ENCODE results near the gene NR2C2.

NR2C2 gene

DNA sequence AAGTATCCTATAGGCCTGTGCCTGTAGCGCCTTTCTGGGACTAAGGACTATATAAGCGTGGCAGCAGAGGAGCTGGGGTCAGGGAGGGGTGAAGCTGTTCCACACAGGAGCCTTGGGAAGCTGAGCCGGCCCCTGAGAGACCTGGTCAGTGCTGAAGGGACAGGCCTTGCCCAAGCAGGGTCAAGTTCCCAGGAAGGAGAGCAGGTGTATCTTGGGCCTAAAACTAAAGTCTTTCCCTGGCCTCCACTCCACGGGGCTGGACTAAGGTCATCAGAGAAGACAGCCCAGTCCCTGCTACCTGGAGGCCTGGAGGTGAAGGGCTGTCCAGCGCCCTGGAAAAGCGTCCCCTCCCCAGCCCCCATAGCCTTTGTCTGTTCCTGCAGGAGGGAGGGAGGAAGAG lies 23.9 kb upstream of the NR2C2 start:
- peaks cover 3% of the 10 kb centered on the region for H3K4me1 ChIP-seq (ENCODE audit: control insufficient read depth, insufficient read depth, low read length)
- no peaks in the 10 kb centered on the region for H3K27me3 ChIP-seq (replicated peaks; ENCODE audit: control insufficient read depth, insufficient read depth, low read length)
- no peaks in the 10 kb centered on the region for H3K36me3 ChIP-seq (ENCODE audit: control insufficient read depth, insufficient read depth, low read length, severe bottlenecking)
- H3K9me3 ChIP-seq (ENCODE audit: control insufficient read depth, low read length) = no peaks in the 10 kb centered on the region
- no peak overlapping the region for H3K4me3 ChIP-seq (ENCODE audit: low read length)
- DNase-seq (ENCODE audit: low read depth) = no peak
- H3K9ac ChIP-seq (ENCODE audit: low read length) = no peak overlapping the region

GRCh38 chr3:14925729-14926591 lies 21.4 kb upstream of the NR2C2 start:
- H3K9ac ChIP-seq (ENCODE audit: low read length) = no peak overlapping the region
- H3K27me3 ChIP-seq (replicated peaks; ENCODE audit: control insufficient read depth, insufficient read depth, low read length) = no peaks in the 10 kb centered on the region
- H3K9me3 ChIP-seq (ENCODE audit: control insufficient read depth, low read length) = no peaks in the 10 kb centered on the region
- peaks cover 1% of the 10 kb centered on the region for H3K4me1 ChIP-seq (ENCODE audit: control insufficient read depth, insufficient read depth, low read length)
- no peak overlapping the region for H3K4me3 ChIP-seq (ENCODE audit: low read length)
- no peaks in the 10 kb centered on the region for H3K36me3 ChIP-seq (ENCODE audit: control insufficient read depth, insufficient read depth, low read length, severe bottlenecking)
- DNase-seq (ENCODE audit: low read depth) = peak; percentile 87

DNA sequence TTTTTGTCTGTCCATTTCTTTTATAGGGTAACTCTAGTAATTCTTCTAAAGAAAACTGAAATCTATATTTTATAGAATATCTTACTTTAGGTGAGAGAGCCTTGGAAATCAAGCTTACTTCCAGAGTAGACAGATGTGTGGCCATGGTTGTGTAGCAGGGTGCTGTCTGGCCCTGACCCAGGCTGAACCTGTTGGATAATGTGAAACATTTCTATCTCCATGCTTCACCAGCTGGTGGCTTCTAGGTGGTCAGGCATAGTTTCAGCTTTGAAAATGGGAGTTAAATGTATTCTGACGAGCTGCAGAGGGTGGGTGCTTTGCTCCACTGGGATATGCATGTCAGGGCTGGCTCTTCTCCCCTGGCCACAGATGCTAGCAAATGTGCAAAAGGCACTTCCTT lies 20.8 kb upstream of the NR2C2 start:
- no peak for DNase-seq (ENCODE audit: low read depth)
- Histone ChIP-seq H3K36me3 (ENCODE audit: control insufficient read depth, insufficient read depth, low read length, severe bottlenecking) (no peaks in the 10 kb centered on the region), H3K4me3 (ENCODE audit: low read length) (no peak overlapping the region), H3K27me3 (replicated peaks; ENCODE audit: control insufficient read depth, insufficient read depth, low read length) (no peaks in the 10 kb centered on the region), H3K9me3 (ENCODE audit: control insufficient read depth, low read length) (no peaks in the 10 kb centered on the region), H3K9ac (ENCODE audit: low read length) (no peak overlapping the region), H3K4me1 (ENCODE audit: control insufficient read depth, insufficient read depth, low read length) (peaks cover 1% of the 10 kb centered on the region)

DNA sequence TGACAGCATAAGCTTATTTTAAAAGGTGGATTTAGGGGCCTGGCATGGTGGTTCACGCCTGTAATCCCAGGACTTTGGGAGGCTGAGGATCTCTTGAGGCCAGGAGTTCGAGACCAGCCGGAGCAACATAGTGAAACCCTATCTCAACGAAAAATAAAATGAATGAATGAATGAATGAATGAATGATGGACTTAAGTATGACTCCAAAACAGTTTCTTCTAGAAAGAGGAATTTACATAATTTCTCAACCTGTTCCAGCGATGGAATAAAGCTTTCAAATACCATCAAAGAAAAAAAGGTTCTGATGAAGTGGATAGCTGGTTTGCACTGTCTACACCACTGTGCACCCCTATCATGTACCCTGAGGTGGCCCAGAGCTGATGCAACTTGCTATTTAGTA lies 20.1 kb upstream of the NR2C2 start:
- DNase-seq (ENCODE audit: low read depth) = no peak
- H3K27me3 ChIP-seq (replicated peaks; ENCODE audit: control insufficient read depth, insufficient read depth, low read length) = no peaks in the 10 kb centered on the region
- no peaks in the 10 kb centered on the region for H3K9me3 ChIP-seq (ENCODE audit: control insufficient read depth, low read length)
- H3K9ac ChIP-seq (ENCODE audit: low read length) = no peak overlapping the region
- H3K4me3 ChIP-seq (ENCODE audit: low read length) = no peak overlapping the region
- H3K4me1 ChIP-seq (ENCODE audit: control insufficient read depth, insufficient read depth, low read length) = peaks cover 3% of the 10 kb centered on the region
- no peaks in the 10 kb centered on the region for H3K36me3 ChIP-seq (ENCODE audit: control insufficient read depth, insufficient read depth, low read length, severe bottlenecking)

GRCh38 chr3:14929310-14930074 lies 17.9 kb upstream of the NR2C2 start:
- Histone ChIP-seq H3K27me3 (replicated peaks; ENCODE audit: control insufficient read depth, insufficient read depth, low read length) (no peaks in the 10 kb centered on the region), H3K4me1 (ENCODE audit: control insufficient read depth, insufficient read depth, low read length) (peaks cover 3% of the 10 kb centered on the region), H3K36me3 (ENCODE audit: control insufficient read depth, insufficient read depth, low read length, severe bottlenecking) (no peaks in the 10 kb centered on the region), H3K4me3 (ENCODE audit: low read length) (no peak overlapping the region), H3K9me3 (ENCODE audit: control insufficient read depth, low read length) (no peaks in the 10 kb centered on the region), H3K9ac (ENCODE audit: low read length) (no peak overlapping the region)
- no peak for DNase-seq (ENCODE audit: low read depth)

DNA sequence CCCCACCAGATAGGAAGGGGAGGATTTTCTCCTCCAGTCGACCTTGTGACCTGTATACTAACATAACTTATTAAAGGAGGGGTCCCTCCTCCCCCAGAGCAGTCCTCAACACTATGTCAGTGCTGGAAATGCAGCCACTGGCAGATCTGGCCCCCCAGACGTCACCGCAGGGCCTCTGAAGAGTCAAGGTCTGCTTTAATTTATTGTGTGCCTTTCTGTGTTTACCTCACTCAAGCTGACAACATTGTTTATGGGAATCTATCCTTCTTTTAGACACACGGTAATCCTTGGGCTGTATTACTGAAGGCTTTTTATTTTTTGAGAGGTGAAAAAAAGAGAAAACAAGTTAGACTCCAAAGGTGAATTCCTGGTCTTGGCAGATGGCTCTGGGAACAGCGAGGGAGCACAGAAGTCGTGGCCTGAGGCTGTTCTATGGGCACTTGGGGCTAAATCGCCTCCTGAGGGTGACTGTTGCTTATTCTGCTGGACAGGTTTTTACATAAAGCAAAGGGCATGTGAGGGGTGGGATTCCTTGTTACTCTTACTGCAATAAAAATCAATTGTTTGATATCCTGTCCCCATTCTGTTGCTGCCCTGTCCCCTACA lies 13.5 kb upstream of the NR2C2 start:
- Histone ChIP-seq H3K27me3 (replicated peaks; ENCODE audit: control insufficient read depth, insufficient read depth, low read length) (no peaks in the 10 kb centered on the region), H3K36me3 (ENCODE audit: control insufficient read depth, insufficient read depth, low read length, severe bottlenecking) (no peaks in the 10 kb centered on the region), H3K9ac (ENCODE audit: low read length) (no peak overlapping the region), H3K9me3 (ENCODE audit: control insufficient read depth, low read length) (no peaks in the 10 kb centered on the region), H3K4me3 (ENCODE audit: low read length) (no peak overlapping the region), H3K4me1 (ENCODE audit: control insufficient read depth, insufficient read depth, low read length) (peaks cover 8% of the 10 kb centered on the region)
- no peak for DNase-seq (ENCODE audit: low read depth)

GRCh38 chr3:14935592-14936345 lies 11.6 kb upstream of the NR2C2 start:
- Histone ChIP-seq H3K4me1 (ENCODE audit: control insufficient read depth, insufficient read depth, low read length) (peaks cover 8% of the 10 kb centered on the region), H3K4me3 (ENCODE audit: low read length) (no peak overlapping the region), H3K36me3 (ENCODE audit: control insufficient read depth, insufficient read depth, low read length, severe bottlenecking) (no peaks in the 10 kb centered on the region), H3K27me3 (replicated peaks; ENCODE audit: control insufficient read depth, insufficient read depth, low read length) (no peaks in the 10 kb centered on the region), H3K9me3 (ENCODE audit: control insufficient read depth, low read length) (no peaks in the 10 kb centered on the region), H3K9ac (ENCODE audit: low read length) (no peak overlapping the region)
- DNase-seq (ENCODE audit: low read depth) = no peak

DNA sequence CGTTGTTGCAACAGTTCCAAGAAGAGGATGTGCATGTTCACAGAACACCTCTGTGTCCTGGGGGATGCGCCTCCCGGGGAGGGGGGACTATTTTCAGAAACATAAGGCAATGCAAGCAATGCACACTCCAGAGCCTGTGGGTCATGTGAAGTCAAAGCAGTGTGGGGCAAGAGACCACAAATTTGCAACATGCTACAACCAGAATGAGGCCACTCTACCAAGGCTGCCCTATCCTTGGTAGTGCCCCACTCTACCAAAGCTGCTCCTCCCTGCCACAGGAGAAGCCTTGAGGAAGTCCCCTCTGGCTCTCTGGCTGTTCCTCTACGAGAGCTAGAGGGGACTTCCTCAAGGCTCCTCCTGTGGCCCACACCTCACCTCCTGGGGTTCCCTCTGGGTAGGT lies 8.4 kb upstream of the NR2C2 start:
- H3K4me3 ChIP-seq (ENCODE audit: low read length) = no peak overlapping the region

GRCh38 chr3:14941871-14942270 lies 5.5 kb upstream of the NR2C2 start:
- H3K9me3 ChIP-seq (ENCODE audit: control insufficient read depth, low read length) = no peaks in the 10 kb centered on the region
- H3K27me3 ChIP-seq (replicated peaks; ENCODE audit: control insufficient read depth, insufficient read depth, low read length) = no peaks in the 10 kb centered on the region
- DNase-seq (ENCODE audit: low read depth) = no peak
- no peak overlapping the region for H3K4me3 ChIP-seq (ENCODE audit: low read length)
- peaks cover 23% of the 10 kb centered on the region for H3K4me1 ChIP-seq (ENCODE audit: control insufficient read depth, insufficient read depth, low read length)
- H3K36me3 ChIP-seq (ENCODE audit: control insufficient read depth, insufficient read depth, low read length, severe bottlenecking) = peaks cover 10% of the 10 kb centered on the region
- no peak overlapping the region for H3K9ac ChIP-seq (ENCODE audit: low read length)

More for the DNA sequence above, 8.4 kb upstream of the NR2C2 start:
- H3K9me3 ChIP-seq (ENCODE audit: control insufficient read depth, low read length) = no peaks in the 10 kb centered on the region
- peaks cover 10% of the 10 kb centered on the region for H3K4me1 ChIP-seq (ENCODE audit: control insufficient read depth, insufficient read depth, low read length)
- no peaks in the 10 kb centered on the region for H3K36me3 ChIP-seq (ENCODE audit: control insufficient read depth, insufficient read depth, low read length, severe bottlenecking)
- DNase-seq (ENCODE audit: low read depth) = no peak
- no peaks in the 10 kb centered on the region for H3K27me3 ChIP-seq (replicated peaks; ENCODE audit: control insufficient read depth, insufficient read depth, low read length)
- H3K9ac ChIP-seq (ENCODE audit: low read length) = no peak overlapping the region

DNA sequence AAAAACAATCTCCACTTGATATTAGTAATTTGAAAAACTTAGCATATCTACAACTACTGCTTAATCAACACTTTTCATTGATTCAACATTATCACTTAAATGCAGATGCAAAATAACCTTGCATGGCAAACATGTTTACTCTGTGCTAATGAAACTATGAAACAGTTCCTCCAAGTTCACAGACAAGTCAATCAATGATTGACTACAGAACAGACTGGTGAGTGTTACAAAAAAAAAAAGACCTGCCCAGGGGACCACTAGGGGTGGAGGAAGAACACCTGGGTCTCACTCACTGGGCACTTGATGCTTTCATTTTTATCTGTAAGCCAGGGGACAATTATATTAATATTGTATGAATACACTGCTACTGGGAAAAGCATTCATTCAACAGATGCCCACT lies 4.3 kb upstream of the NR2C2 start:
- H3K36me3 ChIP-seq (ENCODE audit: control insufficient read depth, insufficient read depth, low read length, severe bottlenecking) = peaks cover 10% of the 10 kb centered on the region
- no peaks in the 10 kb centered on the region for H3K9me3 ChIP-seq (ENCODE audit: control insufficient read depth, low read length)

GRCh38 chr3:14946236-14946635 lies 1.1 kb upstream of the NR2C2 start:
- peak overlapping the region; percentile 96 for H3K4me3 ChIP-seq (ENCODE audit: low read length)
- peaks cover 10% of the 10 kb centered on the region for H3K36me3 ChIP-seq (ENCODE audit: control insufficient read depth, insufficient read depth, low read length, severe bottlenecking)
- H3K27me3 ChIP-seq (replicated peaks; ENCODE audit: control insufficient read depth, insufficient read depth, low read length) = no peaks in the 10 kb centered on the region
- peaks cover 35% of the 10 kb centered on the region for H3K4me1 ChIP-seq (ENCODE audit: control insufficient read depth, insufficient read depth, low read length)
- peak overlapping the region; percentile 96 for H3K9ac ChIP-seq (ENCODE audit: low read length)
- H3K9me3 ChIP-seq (ENCODE audit: control insufficient read depth, low read length) = no peaks in the 10 kb centered on the region
- no peak for DNase-seq (ENCODE audit: low read depth)

More for the DNA sequence above, 4.3 kb upstream of the NR2C2 start:
- no peak overlapping the region for H3K4me3 ChIP-seq (ENCODE audit: low read length)
- no peak overlapping the region for H3K9ac ChIP-seq (ENCODE audit: low read length)
- peaks cover 23% of the 10 kb centered on the region for H3K4me1 ChIP-seq (ENCODE audit: control insufficient read depth, insufficient read depth, low read length)
- DNase-seq (ENCODE audit: low read depth) = no peak
- no peaks in the 10 kb centered on the region for H3K27me3 ChIP-seq (replicated peaks; ENCODE audit: control insufficient read depth, insufficient read depth, low read length)

All from adipocyte (in vitro differentiated cells).